SU-DHL-6 (cell line): ENCODE data around the gene ME3.

Source experiments
- H2AFZ ChIP-seq: fragments of 200-600 bp; sonication (generic); 2 replicates; pipeline ENCODE4 v1.6.1; 2014; ENCODE audit warnings: low read depth, mild to moderate bottlenecking, moderate library complexity, mixed read lengths, antibody characterized with exemption, low read length; ENCODE audit not compliant: severe bottlenecking
- H3F3A ChIP-seq: fragments of 200-600 bp; shearing (Covaris generic); 2 replicates; pipeline ENCODE4 v1.6.0; 2016; ENCODE audit warnings: antibody characterized with exemption, mild to moderate bottlenecking; ENCODE audit not compliant: insufficient read depth
- H3K27ac ChIP-seq: fragments of 200-600 bp; sonication (generic); 2 replicates; pipeline ENCODE4 v1.5.1; 2016; ENCODE audit warnings: low read depth, mild to moderate bottlenecking, low read length, moderate library complexity, mixed read lengths
- H3K27me3 ChIP-seq: fragments of 200-600 bp; sonication (generic), shearing (Covaris generic); 2 replicates; pipeline ENCODE4 v1.6.0; 2014; ENCODE audit warnings: mild to moderate bottlenecking, low read length
- H3K36me3 ChIP-seq: fragments of 200-600 bp; sonication (generic); 2 replicates; pipeline ENCODE4 v1.6.1; 2014; ENCODE audit warnings: mild to moderate bottlenecking, low read length, mixed read lengths
- H3K4me2 ChIP-seq: fragments of 300-600, 200-600 bp; shearing (Covaris generic), sonication (generic); 2 replicates; pipeline ENCODE4 v1.6.0; 2014; ENCODE audit warnings: low read length, low read depth, mild to moderate bottlenecking; ENCODE audit not compliant: poor library complexity, severe bottlenecking
- H3K4me3 ChIP-seq: fragments of 200-600 bp; sonication (generic); 2 replicates; pipeline ENCODE4 v1.5.1; 2014; ENCODE audit warnings: antibody characterized with exemption, low read length, mild to moderate bottlenecking, mixed read lengths; ENCODE audit not compliant: insufficient read depth, poor library complexity, severe bottlenecking
- H3K79me2 ChIP-seq: fragments of 200-600 bp; sonication (generic); 2 replicates; pipeline ENCODE4 v1.6.1; 2014; ENCODE audit warnings: mild to moderate bottlenecking, low read length, moderate library complexity; ENCODE audit not compliant: insufficient read depth
- H3K9ac ChIP-seq: fragments of 200-600 bp; sonication (generic); 2 replicates; pipeline ENCODE4 v1.7.0; 2014; ENCODE audit warnings: mild to moderate bottlenecking, low read length
- H3K9me2 ChIP-seq: fragments of 200-600 bp; sonication (generic); replicated peaks from 2 replicates; pipeline ENCODE4 v1.6.1; 2014; ENCODE audit warnings: low read length; ENCODE audit not compliant: insufficient read depth
- H3K9me3 ChIP-seq: fragments of 200-600 bp; sonication (generic); 2 replicates; pipeline ENCODE4 v1.6.1; 2014; ENCODE audit warnings: low read length, mixed read lengths; ENCODE audit not compliant: insufficient read depth
- H4K20me1 ChIP-seq: fragments of 200-600 bp; sonication (generic); 2 replicates; pipeline ENCODE4 v1.6.1; 2014; ENCODE audit warnings: low read depth, mild to moderate bottlenecking, antibody characterized with exemption, low read length, moderate library complexity, mixed read lengths
- EZH2phosphoT487 ChIP-seq: fragments of 200-600 bp; sonication (generic), shearing (Covaris generic); conservative IDR thresholded peaks from 2 replicates; pipeline ENCODE4 v1.6.1; 2018; ENCODE audit warnings: mild to moderate bottlenecking, antibody characterized with exemption, low read length, moderate library complexity, mixed read lengths
- TF ChIP-seq, protein P1 (sequence below): fragments of 200-600 bp; sonication (generic); IDR thresholded peaks from one replicate; pipeline ENCODE4 v1.5.1; 2017; ENCODE audit warnings: antibody characterized with exemption, mild to moderate bottlenecking, low read length, moderate library complexity; ENCODE audit not compliant: insufficient read depth, poor library complexity, severe bottlenecking

The ME3 gene

DNA sequence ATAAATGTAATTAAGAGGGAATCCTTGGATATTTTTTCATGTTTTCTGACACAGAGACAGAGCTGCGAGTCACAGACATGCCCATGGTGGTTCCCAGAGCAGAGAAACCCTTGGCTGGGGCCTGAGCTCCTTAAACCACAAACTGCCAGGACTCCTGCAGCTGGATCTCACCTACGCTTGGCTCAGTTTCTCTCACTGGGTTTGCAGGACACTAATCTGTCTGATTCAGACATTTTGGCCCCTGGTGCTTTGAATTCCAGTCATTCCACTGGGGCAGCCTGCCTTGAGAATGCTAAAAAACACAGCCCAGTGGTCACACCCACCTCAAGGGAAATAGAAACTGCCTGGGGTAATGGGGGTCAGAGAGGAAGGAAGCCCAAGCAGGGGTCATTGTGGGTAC, 175.1 kb downstream of the ME3 start:
- Histone ChIP-seq H3K9ac (no peak overlapping the region), H3K27ac (no peak overlapping the region), H3K9me3 (no peaks in the 10 kb centered on the region), H3F3A (no peaks in the 10 kb centered on the region), H4K20me1 (no peaks in the 10 kb centered on the region), H3K36me3 (no peaks in the 10 kb centered on the region), H3K79me2 (no peaks in the 10 kb centered on the region), H3K27me3 (no peaks in the 10 kb centered on the region), H3K4me3 (no peak overlapping the region), H3K4me2 (no peak overlapping the region), H3K9me2 (no peaks in the 10 kb centered on the region), H2AFZ (no peak overlapping the region)
- no peak for TF ChIP-seq EZH2phosphoT487
- TF ChIP-seq, protein P1, sequence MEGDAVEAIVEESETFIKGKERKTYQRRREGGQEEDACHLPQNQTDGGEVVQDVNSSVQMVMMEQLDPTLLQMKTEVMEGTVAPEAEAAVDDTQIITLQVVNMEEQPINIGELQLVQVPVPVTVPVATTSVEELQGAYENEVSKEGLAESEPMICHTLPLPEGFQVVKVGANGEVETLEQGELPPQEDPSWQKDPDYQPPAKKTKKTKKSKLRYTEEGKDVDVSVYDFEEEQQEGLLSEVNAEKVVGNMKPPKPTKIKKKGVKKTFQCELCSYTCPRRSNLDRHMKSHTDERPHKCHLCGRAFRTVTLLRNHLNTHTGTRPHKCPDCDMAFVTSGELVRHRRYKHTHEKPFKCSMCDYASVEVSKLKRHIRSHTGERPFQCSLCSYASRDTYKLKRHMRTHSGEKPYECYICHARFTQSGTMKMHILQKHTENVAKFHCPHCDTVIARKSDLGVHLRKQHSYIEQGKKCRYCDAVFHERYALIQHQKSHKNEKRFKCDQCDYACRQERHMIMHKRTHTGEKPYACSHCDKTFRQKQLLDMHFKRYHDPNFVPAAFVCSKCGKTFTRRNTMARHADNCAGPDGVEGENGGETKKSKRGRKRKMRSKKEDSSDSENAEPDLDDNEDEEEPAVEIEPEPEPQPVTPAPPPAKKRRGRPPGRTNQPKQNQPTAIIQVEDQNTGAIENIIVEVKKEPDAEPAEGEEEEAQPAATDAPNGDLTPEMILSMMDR, result no peak

DNA sequence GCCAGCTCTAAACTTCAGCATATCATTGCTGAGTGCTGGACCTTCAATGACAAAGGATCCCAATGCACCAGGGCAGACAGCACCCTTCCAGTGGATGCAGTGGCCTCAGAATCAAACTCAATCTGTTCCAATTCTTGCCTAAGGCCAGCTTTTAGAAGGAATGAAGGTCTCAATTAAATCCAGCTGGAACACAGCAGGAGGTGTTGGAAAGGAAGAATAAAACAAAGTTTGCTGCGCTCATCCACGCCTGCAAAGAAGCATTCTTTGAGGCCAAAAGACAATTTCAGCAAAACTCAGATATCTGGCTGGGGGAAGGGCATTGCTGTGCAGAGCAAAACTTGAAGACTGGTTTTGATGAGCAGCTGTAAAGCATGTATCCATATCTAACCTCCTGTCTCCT, 177.1 kb downstream of the ME3 start:
- H3K9me2 ChIP-seq, result no peaks in the 10 kb centered on the region
- H3K27ac ChIP-seq, result no peak overlapping the region
- H3K9me3 ChIP-seq, result no peaks in the 10 kb centered on the region
- no peak overlapping the region for H3K4me2 ChIP-seq
- H3K9ac ChIP-seq, result no peak overlapping the region
- H3K4me3 ChIP-seq, result no peak overlapping the region
- H3K36me3 ChIP-seq, result no peaks in the 10 kb centered on the region
- TF ChIP-seq, protein P1, result no peak
- TF ChIP-seq EZH2phosphoT487, result no peak
- H2AFZ ChIP-seq, result no peak overlapping the region
- H3K79me2 ChIP-seq, result no peaks in the 10 kb centered on the region
- no peaks in the 10 kb centered on the region for H4K20me1 ChIP-seq
- no peaks in the 10 kb centered on the region for H3K27me3 ChIP-seq
- H3F3A ChIP-seq, result no peaks in the 10 kb centered on the region

DNA sequence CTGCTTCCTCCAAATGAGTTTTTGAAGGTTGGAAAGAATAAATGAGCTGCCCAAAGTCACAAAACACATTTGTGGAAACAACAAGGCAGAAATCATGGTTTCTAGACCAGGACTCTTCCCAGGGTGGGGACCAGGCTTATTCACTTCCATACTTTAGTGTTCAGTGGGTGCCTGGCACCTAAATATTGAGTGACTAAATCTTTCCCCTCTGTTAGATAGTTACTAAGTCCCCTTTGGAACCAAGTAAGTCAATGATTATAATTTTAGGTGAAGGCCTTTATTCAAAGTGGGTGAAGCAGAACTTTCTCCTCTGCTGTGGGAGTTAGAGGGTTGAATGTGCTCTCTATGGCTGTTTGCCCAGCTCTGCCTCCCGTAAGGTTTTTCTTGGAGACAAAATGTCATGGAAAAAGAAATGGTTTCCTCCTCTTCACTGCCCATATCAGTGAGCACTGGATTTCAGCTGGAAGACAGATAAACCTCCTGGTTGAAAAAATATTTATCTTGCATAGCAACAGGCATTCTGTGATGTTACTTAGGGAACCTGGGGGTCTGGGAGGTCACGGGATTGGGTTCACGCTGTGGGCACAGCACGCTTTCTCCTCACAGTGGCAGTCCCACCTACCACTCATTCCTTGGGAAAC, 179.9 kb downstream of the ME3 start:
- Histone ChIP-seq H3K79me2 (no peaks in the 10 kb centered on the region), H2AFZ (no peak overlapping the region), H3K27me3 (no peaks in the 10 kb centered on the region), H3K4me2 (no peak overlapping the region), H3K27ac (no peak overlapping the region), H3K9ac (no peak overlapping the region), H3K9me2 (no peaks in the 10 kb centered on the region), H3K4me3 (no peak overlapping the region), H3K9me3 (no peaks in the 10 kb centered on the region), H3F3A (no peaks in the 10 kb centered on the region), H4K20me1 (no peaks in the 10 kb centered on the region), H3K36me3 (no peaks in the 10 kb centered on the region)
- TF ChIP-seq EZH2phosphoT487, result no peak
- TF ChIP-seq, protein P1, result no peak
